HCT116 (cell line): ENCODE results near the gene GDPD5. TPM values are rescaled to one million over a fixed set of nuclear protein-coding genes. Genes with fewer than 3 reads are reported as not detected.

ENCODE experiments used
- ATAC-seq: fragments of 200-7000 bp; cut with Tn5 transposase; 2 replicates; pipeline ENCODE4 v1.9.1; 2020; ENCODE audit warnings: mild to moderate bottlenecking, moderate library complexity
- BruUV-seq: library from RNA; stranded (reverse); fragments of 400-500 nt; replicated peaks from 2 replicates; lab custom pipeline; 2021; lab: Mats Ljungman, UMichigan
- CTCF ChIA-PET: fragments of 300-600 bp; sonication (Branson Sonifier 250); formaldehyde crosslinking; loops from one replicate; lab custom pipeline; 2021; ENCODE audit warnings: antibody characterized with exemption; lab: Charles Lee
- POLR2A ChIA-PET: fragments of 300-600, 350-600 bp; sonication (Branson Sonifier 250); formaldehyde crosslinking; loops from one replicate; lab custom pipeline; 2021; ENCODE audit warnings: antibody characterized with exemption; lab: Charles Lee
- RAD21 ChIA-PET, 2 experiments: fragments of 300-600 bp; sonication (Branson Sonifier 250); formaldehyde crosslinking; loops; one replicate each; lab custom pipeline; 2023; ENCODE audit warnings: low total read pairs in 2 of 2; ENCODE audit not compliant: uncharacterized antibody in 2 of 2, unreplicated experiment in 2 of 2, low non-redundant PET in 1 of 2; lab: Charles Lee
- DNase-seq: peaks from one replicate; pipeline ENCODE4 v3.0.0-alpha.2; 2010; ENCODE audit warnings: low read depth, low spot score
- H2AFZ ChIP-seq: fragments of 200-600 bp; shearing (Covaris generic), sonication (generic); 2 replicates; pipeline ENCODE4 v1.6.1; 2017; ENCODE audit warnings: low read depth, mixed run types, mixed read lengths, antibody characterized with exemption, low read length; ENCODE audit not compliant: poor library complexity, severe bottlenecking
- H3K27ac ChIP-seq: 2 replicates; pipeline ENCODE4 v1.5.1; 2012; ENCODE audit warnings: low read depth, low read length
- H3K27me3 ChIP-seq: fragments of 200-600 bp; sonication (generic); 2 replicates; pipeline ENCODE4 v1.6.1; 2016; ENCODE audit warnings: mixed run types, low read length, mixed read lengths; ENCODE audit not compliant: insufficient read depth
- H3K36me3 ChIP-seq, 2 experiments: fragments of 200-500 bp in 1 of 2; fragments of 200-600 bp in 1 of 2; sonication (Bioruptor generic) in 1 of 2; sonication (generic) in 1 of 2; 2 replicates each; pipeline versions ENCODE4 v1.5.1 to v1.6.1; 2014 to 2016; ENCODE audit warnings: low read length in 2 of 2, inconsistent platforms in 1 of 2, mixed read lengths in 1 of 2, mixed run types in 1 of 2; ENCODE audit not compliant: insufficient read depth in 2 of 2, control insufficient read depth in 1 of 2
- H3K4me1 ChIP-seq, 2 experiments: fragments of 200-600 bp in 1 of 2; sonication (generic) in 1 of 2; 2 replicates each; pipeline versions ENCODE4 v1.5.1 to v1.6.1; 2012 to 2017; ENCODE audit warnings: low read length in 2 of 2, inconsistent platforms in 1 of 2, mild to moderate bottlenecking in 1 of 2, mixed read lengths in 1 of 2, mixed run types in 1 of 2, moderate library complexity in 1 of 2; ENCODE audit not compliant: insufficient read depth in 2 of 2, control insufficient read depth in 1 of 2
- H3K4me2 ChIP-seq: fragments of 200-600 bp; sonication (generic); 2 replicates; pipeline ENCODE4 v1.6.1; 2017; ENCODE audit warnings: mixed run types, low read length, mixed read lengths
- H3K4me3 ChIP-seq, 2 experiments: fragments of 200-600 bp in 1 of 2; sonication (generic) in 1 of 2; replicated peaks in 1 of 2; 2 replicates each; pipeline ENCODE4 v1.5.1; 2011 to 2016; ENCODE audit warnings: low read length in 2 of 2, control low read depth in 1 of 2, low read depth in 1 of 2, mild to moderate bottlenecking in 1 of 2, mixed read lengths in 1 of 2, mixed run types in 1 of 2
- H3K79me2 ChIP-seq: fragments of 200-600 bp; sonication (generic); 2 replicates; pipeline ENCODE4 v1.6.1; 2017; ENCODE audit warnings: mild to moderate bottlenecking, mixed run types, low read length, moderate library complexity, mixed read lengths; ENCODE audit not compliant: insufficient read depth
- H3K9ac ChIP-seq: fragments of 200-600 bp; sonication (generic); 2 replicates; pipeline ENCODE4 v1.6.1; 2016; ENCODE audit warnings: low read length, mixed read lengths
- H3K9me2 ChIP-seq: fragments of 200-600 bp; sonication (generic), shearing (Covaris generic); 2 replicates; pipeline ENCODE4 v1.6.1; 2017; ENCODE audit warnings: mixed run types, mild to moderate bottlenecking, moderate library complexity; ENCODE audit not compliant: insufficient read depth
- H3K9me3 ChIP-seq, 2 experiments: fragments of 200-500 bp in 1 of 2; fragments of 200-600 bp in 1 of 2; sonication (Bioruptor generic) in 1 of 2; sonication (generic) in 1 of 2; 2 replicates each; pipeline ENCODE4 v1.6.1; 2014 to 2017; ENCODE audit warnings: low read length in 2 of 2, mixed read lengths in 2 of 2, inconsistent platforms in 1 of 2, low read depth in 1 of 2, mild to moderate bottlenecking in 1 of 2, mixed run types in 1 of 2, moderate library complexity in 1 of 2; ENCODE audit not compliant: control insufficient read depth in 1 of 2, insufficient read depth in 1 of 2
- H4K20me1 ChIP-seq: fragments of 200-600 bp; sonication (generic), shearing (Covaris generic); 2 replicates; pipeline ENCODE4 v1.6.1; 2017; ENCODE audit warnings: mixed run types, mild to moderate bottlenecking, moderate library complexity; ENCODE audit not compliant: insufficient read depth
- ATF3 ChIP-seq: IDR thresholded peaks from 2 replicates; pipeline ENCODE4 v1.6.1; 2012
- CBX3 ChIP-seq: IDR thresholded peaks from 2 replicates; pipeline ENCODE4 v1.6.1; 2012; ENCODE audit warnings: low read depth
- CEBPB ChIP-seq: IDR thresholded peaks from 2 replicates; pipeline ENCODE4 v1.6.1; 2012; ENCODE audit warnings: low read depth
- EGR1 ChIP-seq: IDR thresholded peaks from 2 replicates; pipeline ENCODE4 v1.6.1; 2012; ENCODE audit warnings: low read depth
- ELF1 ChIP-seq: IDR thresholded peaks from 2 replicates; pipeline ENCODE4 v1.6.1; 2012; ENCODE audit warnings: low read depth, borderline replicate concordance
- EZH2 ChIP-seq: fragments of 200-600 bp; sonication (generic); IDR thresholded peaks from 2 replicates; pipeline ENCODE4 v1.6.1; 2017; ENCODE audit warnings: antibody characterized with exemption, mixed run types
- EZH2phosphoT487 ChIP-seq: fragments of 200-600 bp; IDR thresholded peaks from 2 replicates; pipeline ENCODE4 v1.6.1; 2018; ENCODE audit warnings: antibody characterized with exemption, borderline replicate concordance
- JUND ChIP-seq: IDR thresholded peaks from 2 replicates; pipeline ENCODE4 v1.6.1; 2012
- REST ChIP-seq: IDR thresholded peaks from 2 replicates; pipeline ENCODE4 v1.6.1; 2012; ENCODE audit warnings: low read depth
- SIN3A ChIP-seq: IDR thresholded peaks from 2 replicates; pipeline ENCODE4 v1.6.1; 2012; ENCODE audit warnings: low read depth
- SP1 ChIP-seq: IDR thresholded peaks from 2 replicates; pipeline ENCODE4 v1.6.1; 2012; ENCODE audit warnings: low read depth
- SRF ChIP-seq: IDR thresholded peaks from 2 replicates; pipeline ENCODE4 v1.6.1; 2012; ENCODE audit warnings: low read depth
- TCF7L2 ChIP-seq: IDR thresholded peaks from 2 replicates; pipeline ENCODE4 v1.7.0; 2011; ENCODE audit warnings: borderline replicate concordance, inconsistent platforms; ENCODE audit not compliant: insufficient read depth, insufficient read length; ENCODE audit errors: extremely low read depth
- YY1 ChIP-seq: IDR thresholded peaks from 2 replicates; pipeline ENCODE4 v1.6.1; 2011; ENCODE audit warnings: low read length, low read depth, moderate library complexity, mild to moderate bottlenecking; ENCODE audit not compliant: insufficient replicate concordance; ENCODE audit errors: extremely low read depth
- ZFX ChIP-seq: fragments of 450-650 bp; IDR thresholded peaks from 2 replicates; pipeline ENCODE4 v1.6.1; 2017
- ZNF274 ChIP-seq: fragments of 200-500 bp; sonication (Bioruptor generic); IDR thresholded peaks from 2 replicates; pipeline ENCODE4 v1.6.1; 2014; ENCODE audit warnings: mild to moderate bottlenecking, low read depth, low read length, inconsistent platforms
- intact Hi-C: fragments of 100-400 bp; cut with micrococcal nuclease; formaldehyde crosslinking; loops from 2 replicates; pipeline ENCODE4 v1.10.0; 2022
- total RNA-seq: library from RNA; stranded (reverse); gene quantifications from one replicate; pipeline ENCODE4 v1.2.1, GENCODE V29; 2021; ENCODE audit not compliant: unreplicated experiment
- TF ChIP-seq, protein P1 (sequence below): IDR thresholded peaks from 2 replicates; pipeline ENCODE4 v1.6.1; 2011; ENCODE audit warnings: mild to moderate bottlenecking, low read length, moderate library complexity; ENCODE audit not compliant: insufficient replicate concordance; ENCODE audit errors: extremely low read depth

Gene GDPD5
- total RNA-seq, 1 experiment from 2014 or later: 27.5 TPM

- no peaks in the 10 kb centered on the region for H3K27me3 ChIP-seq
- H3K4me3 ChIP-seq: no peak overlapping the region
- RAD21 ChIA-PET: no interaction called here
- no peaks in the 10 kb centered on the region for H3K9me3 ChIP-seq
- H3K4me1 ChIP-seq: no peaks in the 10 kb centered on the region
- DNase-seq (no peak), ATAC-seq (no peak)
- intact Hi-C loops: loop anchor here (10.0 kb wide), 1 partner anchor 422 kb away; no protein-coding TSS in a partner anchor
- no peak overlapping the region for H3K4me2 ChIP-seq
- no peak overlapping the region for H2AFZ ChIP-seq
- POLR2A ChIA-PET: no interaction called here
- H3K36me3 ChIP-seq: no peaks in the 10 kb centered on the region
- TF ChIP-seq SRF (no peak), SP1 (no peak), ATF3 (no peak), REST (no peak), JUND (no peak), ELF1 (no peak), SIN3A (no peak), CEBPB (no peak), EZH2phosphoT487 (no peak), TCF7L2 (no peak), ZNF274 (no peak), EGR1 (no peak), ZFX (no peak), EZH2 (no peak), CBX3 (no peak), YY1 (no peak)
- TF ChIP-seq, protein P1, sequence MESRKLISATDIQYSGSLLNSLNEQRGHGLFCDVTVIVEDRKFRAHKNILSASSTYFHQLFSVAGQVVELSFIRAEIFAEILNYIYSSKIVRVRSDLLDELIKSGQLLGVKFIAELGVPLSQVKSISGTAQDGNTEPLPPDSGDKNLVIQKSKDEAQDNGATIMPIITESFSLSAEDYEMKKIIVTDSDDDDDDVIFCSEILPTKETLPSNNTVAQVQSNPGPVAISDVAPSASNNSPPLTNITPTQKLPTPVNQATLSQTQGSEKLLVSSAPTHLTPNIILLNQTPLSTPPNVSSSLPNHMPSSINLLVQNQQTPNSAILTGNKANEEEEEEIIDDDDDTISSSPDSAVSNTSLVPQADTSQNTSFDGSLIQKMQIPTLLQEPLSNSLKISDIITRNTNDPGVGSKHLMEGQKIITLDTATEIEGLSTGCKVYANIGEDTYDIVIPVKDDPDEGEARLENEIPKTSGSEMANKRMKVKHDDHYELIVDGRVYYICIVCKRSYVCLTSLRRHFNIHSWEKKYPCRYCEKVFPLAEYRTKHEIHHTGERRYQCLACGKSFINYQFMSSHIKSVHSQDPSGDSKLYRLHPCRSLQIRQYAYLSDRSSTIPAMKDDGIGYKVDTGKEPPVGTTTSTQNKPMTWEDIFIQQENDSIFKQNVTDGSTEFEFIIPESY: no peak
- no TSS peak for BruUV-seq
- H3K9me2 ChIP-seq: no peaks in the 10 kb centered on the region
- no peaks in the 10 kb centered on the region for H3K79me2 ChIP-seq
- CTCF ChIA-PET: interaction anchor here (1.6 kb wide), 1 partner anchor 89 kb away, joined by 3 read pairs; no protein-coding TSS in a partner anchor
- H3K9ac ChIP-seq: no peak overlapping the region
- no peaks in the 10 kb centered on the region for H4K20me1 ChIP-seq
- H3K27ac ChIP-seq: no peak overlapping the region
Observed at GRCh38 chr11:75443043-75443442, 82.7 kb downstream of the GDPD5 start.
